ENCODE data around the gene ACTL6A. TPM values are rescaled to one million over a fixed set of nuclear protein-coding genes. Genes with fewer than 3 reads are reported as not detected.

Gene ACTL6A
- total and polyA plus RNA-seq, 8 donors, result 14.7 to 63.1 (median 43.5) TPM

DNA sequence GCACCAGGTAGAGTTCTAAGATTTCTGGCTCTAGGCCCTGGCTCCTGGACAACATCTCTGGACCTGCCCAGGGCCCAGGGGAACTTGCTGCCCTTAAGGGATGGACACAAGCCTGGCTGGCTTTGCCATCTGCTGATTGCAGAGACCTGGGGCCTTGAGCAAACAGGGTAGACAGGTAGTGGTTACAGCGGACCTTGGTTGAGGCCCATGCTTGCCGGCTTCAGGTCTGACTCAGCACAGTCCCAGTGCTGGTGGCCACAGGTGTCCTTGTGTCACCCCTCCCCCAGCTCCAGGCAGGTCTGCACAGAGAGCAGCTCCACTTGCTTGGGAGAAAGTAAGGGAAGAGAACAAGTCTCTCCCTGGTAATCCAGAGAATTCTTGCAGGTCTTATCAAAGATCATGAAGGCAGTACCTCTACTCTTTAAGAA is 15.9 kb upstream of the ACTL6A start:
- Histone ChIP-seq H3K27me3 (no peaks in the 10 kb centered on the region), H3K36me3 (no peaks in the 10 kb centered on the region), H3K27ac (no peak overlapping the region), H3K4me3 (no peak overlapping the region), H3K9me3 (no peaks in the 10 kb centered on the region), H3K4me1 (peaks cover 0 to 9% (median 4%) of the 10 kb centered on the region in 4 donors)
- 32 to 67% (median 49%) methylated on average over 1 to 2 of the region's 2 CpGs for WGBS, 5 donors
- intact Hi-C loops (cut with DNase I; ENCODE audit: low total_unique reads), result no loop called here
- peak in 1 of 2 donors; percentile 81 for DNase-seq
- TF ChIP-seq EP300 (IDR thresholded peaks at IDR 0.05) (no peak), POLR2A (IDR thresholded peaks at IDR 0.05) (no peak), POLR2AphosphoS5 (IDR thresholded peaks at IDR 0.05) (no peak)
- TF ChIP-seq, protein P1, sequence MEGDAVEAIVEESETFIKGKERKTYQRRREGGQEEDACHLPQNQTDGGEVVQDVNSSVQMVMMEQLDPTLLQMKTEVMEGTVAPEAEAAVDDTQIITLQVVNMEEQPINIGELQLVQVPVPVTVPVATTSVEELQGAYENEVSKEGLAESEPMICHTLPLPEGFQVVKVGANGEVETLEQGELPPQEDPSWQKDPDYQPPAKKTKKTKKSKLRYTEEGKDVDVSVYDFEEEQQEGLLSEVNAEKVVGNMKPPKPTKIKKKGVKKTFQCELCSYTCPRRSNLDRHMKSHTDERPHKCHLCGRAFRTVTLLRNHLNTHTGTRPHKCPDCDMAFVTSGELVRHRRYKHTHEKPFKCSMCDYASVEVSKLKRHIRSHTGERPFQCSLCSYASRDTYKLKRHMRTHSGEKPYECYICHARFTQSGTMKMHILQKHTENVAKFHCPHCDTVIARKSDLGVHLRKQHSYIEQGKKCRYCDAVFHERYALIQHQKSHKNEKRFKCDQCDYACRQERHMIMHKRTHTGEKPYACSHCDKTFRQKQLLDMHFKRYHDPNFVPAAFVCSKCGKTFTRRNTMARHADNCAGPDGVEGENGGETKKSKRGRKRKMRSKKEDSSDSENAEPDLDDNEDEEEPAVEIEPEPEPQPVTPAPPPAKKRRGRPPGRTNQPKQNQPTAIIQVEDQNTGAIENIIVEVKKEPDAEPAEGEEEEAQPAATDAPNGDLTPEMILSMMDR (IDR thresholded peaks at IDR 0.05), result no peak

DNA sequence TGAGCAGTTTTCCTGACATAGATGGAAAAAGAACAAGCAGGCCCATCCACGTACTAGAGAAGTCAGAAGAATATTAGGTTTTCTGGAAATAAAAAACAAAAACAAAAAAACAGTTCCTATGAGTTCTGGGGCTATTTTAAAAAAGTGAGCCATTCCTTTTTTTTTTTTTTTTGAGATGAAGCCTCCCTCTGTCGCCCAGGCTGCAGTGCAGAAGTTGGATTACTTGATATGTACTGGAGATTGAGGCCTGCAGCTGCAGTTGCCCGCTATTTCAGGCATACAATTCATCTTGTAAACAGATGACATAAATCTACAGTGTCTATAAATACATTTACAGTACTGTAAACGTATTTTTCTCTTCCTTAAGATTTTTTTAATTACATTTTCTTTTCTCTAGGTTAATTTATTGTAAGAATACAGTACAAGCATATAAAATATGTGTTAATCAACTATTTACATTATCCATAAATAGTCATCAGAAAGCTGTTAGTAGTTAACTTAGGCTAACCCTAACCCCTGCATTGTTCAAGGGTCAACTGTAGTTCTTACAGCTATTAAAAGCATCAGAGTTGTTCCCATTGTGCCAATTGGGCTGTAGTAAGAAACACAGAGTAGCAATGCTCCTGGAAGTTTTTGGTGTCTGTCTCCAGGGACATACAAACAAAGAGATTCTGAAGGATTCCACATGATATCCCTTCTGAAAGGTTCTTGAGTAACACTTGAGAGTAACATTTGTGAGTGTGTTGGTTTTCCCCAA is 11.2 kb upstream of the ACTL6A start:
- Histone ChIP-seq H3K27ac (no peak overlapping the region), H3K4me1 (peaks cover 0 to 6% (median 4%) of the 10 kb centered on the region in 4 donors), H3K36me3 (no peaks in the 10 kb centered on the region), H3K27me3 (no peaks in the 10 kb centered on the region), H3K9me3 (no peaks in the 10 kb centered on the region), H3K4me3 (no peak overlapping the region)
- DNase-seq, result peak in 1 of 2 donors; percentile 39
- intact Hi-C loops (cut with DNase I; ENCODE audit: low total_unique reads), result loop anchor here (10.0 kb wide), 1 partner anchor 127 kb away; no protein-coding TSS in a partner anchor
- WGBS, 5 donors, result 47 to 58% (median 51%) methylated on average over 4 of the region's 4 CpGs
- no peak for TF ChIP-seq EP300 (IDR thresholded peaks at IDR 0.05)
- no peak for TF ChIP-seq POLR2AphosphoS5 (IDR thresholded peaks at IDR 0.05)
- TF ChIP-seq, protein P1 (IDR thresholded peaks at IDR 0.05), result no peak
- TF ChIP-seq POLR2A (IDR thresholded peaks at IDR 0.05), result no peak

DNA sequence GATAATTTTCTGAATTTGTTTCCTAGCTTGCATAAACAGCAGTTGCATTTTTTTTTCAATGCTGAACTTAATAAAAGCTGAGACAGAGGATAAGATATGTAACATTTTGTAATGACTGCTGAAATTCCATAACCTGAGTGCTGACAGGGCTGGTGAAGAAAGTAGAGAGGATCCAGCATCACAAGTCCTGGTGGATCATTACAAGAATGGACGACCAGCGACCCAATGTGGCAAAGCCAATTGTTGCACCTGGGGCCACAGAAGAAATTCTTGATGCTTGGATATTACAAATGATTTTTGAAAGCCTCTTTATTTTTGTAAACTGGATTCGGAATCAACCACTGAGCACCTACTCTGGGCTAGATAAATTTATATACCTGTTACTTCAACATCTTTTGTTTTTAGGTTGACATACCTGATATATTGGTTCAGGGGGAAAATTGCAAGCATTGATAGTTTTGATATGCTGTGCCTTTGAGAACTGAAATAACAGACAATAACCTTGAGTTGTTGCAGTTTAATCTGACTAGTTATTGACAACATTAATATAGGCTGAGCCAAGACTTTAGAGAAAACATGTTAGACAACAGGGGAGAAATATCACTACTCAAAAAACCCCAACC is 3.9 kb upstream of the ACTL6A start:
- Histone ChIP-seq H3K36me3 (no peaks in the 10 kb centered on the region), H3K27ac (no peak overlapping the region), H3K4me1 (peaks cover 3 to 10% (median 9%) of the 10 kb centered on the region in 4 donors), H3K9me3 (no peaks in the 10 kb centered on the region), H3K4me3 (no peak overlapping the region), H3K27me3 (no peaks in the 10 kb centered on the region)
- peak; percentile 56 to 84 for DNase-seq
- TF ChIP-seq EP300 (IDR thresholded peaks at IDR 0.05) (no peak), POLR2A (IDR thresholded peaks at IDR 0.05) (no peak), POLR2AphosphoS5 (IDR thresholded peaks at IDR 0.05) (peak in 1 of 3 donors; percentile 23)
- TF ChIP-seq, protein P1 (IDR thresholded peaks at IDR 0.05), result peak in 5 of 7 experiments; percentile 49 to 76 (median 70)
- intact Hi-C loops (cut with DNase I; ENCODE audit: low total_unique reads), result loop anchor here (10.0 kb wide), 1 partner anchor 134 kb away; no protein-coding TSS in a partner anchor
- WGBS, 5 donors, result 0 to 6% (median 3%) methylated on average over 3 of the region's 3 CpGs

DNA sequence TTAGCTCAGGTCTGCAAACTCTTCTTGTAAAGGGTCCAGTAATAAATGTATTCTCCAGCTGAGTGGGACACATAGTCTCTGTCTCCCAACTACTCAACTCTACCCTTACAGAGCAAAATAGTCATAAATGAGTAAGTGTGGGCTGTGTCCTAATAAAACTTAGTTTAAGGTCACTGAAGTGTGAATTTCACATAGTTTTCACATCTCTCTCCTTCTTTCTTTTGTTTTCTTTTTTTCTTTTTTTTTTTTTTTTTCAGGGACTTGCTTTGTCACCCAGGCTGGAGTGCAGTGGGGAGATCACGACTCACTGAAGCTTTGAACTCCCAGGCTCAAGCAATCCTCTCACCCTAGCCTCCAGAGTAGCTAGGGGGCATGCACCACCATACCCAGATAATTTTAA is 1.9 kb upstream of the ACTL6A start:
- no peaks in the 10 kb centered on the region for H3K27me3 ChIP-seq
- TF ChIP-seq, protein P1 (IDR thresholded peaks at IDR 0.05), result no peak
- no peak for TF ChIP-seq EP300 (IDR thresholded peaks at IDR 0.05)
- TF ChIP-seq POLR2A (IDR thresholded peaks at IDR 0.05), result no peak
- TF ChIP-seq POLR2AphosphoS5 (IDR thresholded peaks at IDR 0.05), result no peak
- no peaks in the 10 kb centered on the region for H3K9me3 ChIP-seq
- no peak for DNase-seq
- intact Hi-C loops (cut with DNase I; ENCODE audit: low total_unique reads), result no loop called here
- H3K36me3 ChIP-seq, result no peaks in the 10 kb centered on the region
- peaks cover 5 to 25% (median 18%) of the 10 kb centered on the region in 4 donors for H3K4me1 ChIP-seq
- H3K4me3 ChIP-seq, result no peak overlapping the region
- no peak overlapping the region for H3K27ac ChIP-seq
- WGBS, 5 donors, result 70 to 96% (median 87%) methylated on average over 1 of the region's 1 CpG
